Measurements from ENCODE around the gene CDKN2A. TPM values are rescaled to one million over a fixed set of nuclear protein-coding genes. Genes with fewer than 3 reads are reported as not detected.

Gene CDKN2A
- total RNA-seq, 1 experiment from 2014 or later: not detected

DNA sequence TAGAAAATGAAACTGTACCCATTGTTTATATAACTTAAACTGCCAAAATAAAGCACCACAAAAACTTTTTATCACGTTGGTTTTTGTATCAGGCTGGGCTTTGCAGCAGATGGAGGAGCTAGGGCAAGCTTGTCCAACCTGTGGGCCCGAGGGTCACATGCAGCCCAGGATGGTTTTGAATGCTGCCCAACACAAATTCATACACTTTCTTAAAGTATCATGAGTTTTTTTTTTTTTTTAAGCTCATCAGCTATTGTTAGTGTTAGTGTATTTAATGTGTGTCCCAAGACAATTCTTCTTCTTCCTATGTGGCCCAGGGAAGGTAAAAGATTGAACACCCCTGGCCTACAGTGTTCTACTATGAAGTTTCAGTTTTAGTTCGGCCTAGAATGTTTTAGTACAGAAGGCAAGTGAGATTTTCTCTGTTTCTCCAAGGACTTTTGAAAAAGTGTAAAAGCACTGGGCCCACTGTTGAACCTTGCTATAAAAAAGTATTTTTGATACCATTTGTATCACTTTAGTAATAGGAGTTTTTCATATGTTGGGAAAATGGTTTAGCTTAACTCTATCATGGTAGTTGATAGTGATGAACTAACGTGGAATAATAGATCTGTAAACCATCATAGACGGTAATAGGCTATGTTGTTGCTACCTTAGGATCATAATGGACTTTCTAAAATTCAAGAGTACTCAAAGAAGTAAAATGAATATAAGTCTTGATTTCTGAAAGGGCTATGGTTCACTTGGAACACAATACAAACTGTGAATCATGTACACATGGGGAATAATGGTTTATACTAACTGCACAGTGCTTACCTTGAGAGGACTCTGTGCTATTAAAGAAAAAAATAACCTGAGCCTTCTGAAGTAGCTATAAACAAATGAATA, 2.9 kb downstream of the CDKN2A start:
- Histone ChIP-seq H3K4me3 (ENCODE audit: low read depth in 2 of 2, low read length in 2 of 2) (no peak overlapping the region), H3K36me3 (ENCODE audit: control insufficient read depth, insufficient read depth, low read length) (no peaks in the 10 kb centered on the region; the same call in 1 of the 2 replicates), H3K27me3 (ENCODE audit: control insufficient read depth, insufficient read depth, low read length) (no peaks in the 10 kb centered on the region), H3K9me3 (ENCODE audit: control insufficient read depth, insufficient read depth, low read depth, low read length) (no peaks in the 10 kb centered on the region), H3K4me1 (ENCODE audit: control insufficient read depth, insufficient read depth, low read length) (no peaks in the 10 kb centered on the region), H3K27ac (ENCODE audit: low read length) (no peak overlapping the region)
- TF ChIP-seq SIN3A (IDR thresholded peaks at IDR 0.05; ENCODE audit: borderline replicate concordance, insufficient read depth, low read depth, low read length): no peak
- TF ChIP-seq CTCF (IDR thresholded peaks at IDR 0.05): no peak
- TF ChIP-seq POLR2AphosphoS5 (IDR thresholded peaks at IDR 0.05; ENCODE audit: low read depth, low read length): no peak
- no peak for TF ChIP-seq REST (IDR thresholded peaks at IDR 0.05; ENCODE audit: insufficient read depth in 1 of 2, low read depth in 2 of 2, low read length in 1 of 2)
- TF ChIP-seq TCF7L2 (IDR thresholded peaks at IDR 0.05; ENCODE audit: low read depth, low read length): no peak
- intact Hi-C loops (cut with micrococcal nuclease; ENCODE audit: unreplicated experiment): no loop called here
- DNase-seq (ENCODE audit: low read depth, low spot score): no peak
- ATAC-seq: no peak
- CTCF ChIA-PET: no interaction called here
- in situ Hi-C loops (cut with HindIII; ENCODE audit: low pct_unique_long_range_greater_than_20kb, low sequenced_read_pairs): no loop called here
- POLR2A ChIA-PET: no interaction called here
- BruUV-seq (replicated peaks): no TSS peak

- no peaks in the 10 kb centered on the region for H3K9me3 ChIP-seq (ENCODE audit: control insufficient read depth, insufficient read depth, low read depth, low read length)
- no peaks in the 10 kb centered on the region for H3K36me3 ChIP-seq (ENCODE audit: control insufficient read depth, insufficient read depth, low read length)
- TF ChIP-seq POLR2AphosphoS5 (IDR thresholded peaks at IDR 0.05; ENCODE audit: low read depth, low read length) (no peak), CTCF (IDR thresholded peaks at IDR 0.05) (no peak), TCF7L2 (IDR thresholded peaks at IDR 0.05; ENCODE audit: low read depth, low read length) (no peak), SIN3A (IDR thresholded peaks at IDR 0.05; ENCODE audit: borderline replicate concordance, insufficient read depth, low read depth, low read length) (no peak), REST (IDR thresholded peaks at IDR 0.05; ENCODE audit: insufficient read depth in 1 of 2, low read depth in 2 of 2, low read length in 1 of 2) (no peak)
- no peaks in the 10 kb centered on the region for H3K4me1 ChIP-seq (ENCODE audit: control insufficient read depth, insufficient read depth, low read length)
- no TSS peak for BruUV-seq (replicated peaks)
- no peak for ATAC-seq
- H3K27me3 ChIP-seq (ENCODE audit: control insufficient read depth, insufficient read depth, low read length): no peaks in the 10 kb centered on the region
- no peak overlapping the region for H3K27ac ChIP-seq (ENCODE audit: low read length)
- in situ Hi-C loops (cut with HindIII; ENCODE audit: low pct_unique_long_range_greater_than_20kb, low sequenced_read_pairs) (no loop called here), intact Hi-C loops (cut with micrococcal nuclease; ENCODE audit: unreplicated experiment) (no loop called here)
- no peak for DNase-seq (ENCODE audit: low read depth, low spot score)
- H3K4me3 ChIP-seq (ENCODE audit: low read depth in 2 of 2, low read length in 2 of 2): no peak overlapping the region
- CTCF ChIA-PET: no interaction called here
- POLR2A ChIA-PET: no interaction called here
Observed at GRCh38 chr9:21989440-21990189, 4.6 kb downstream of the CDKN2A start.

Data from Panc1 (cell line).